Heart right ventricle (tissue), 16 donors: ENCODE data around the gene KCTD14. TPM values are rescaled to one million over a fixed set of nuclear protein-coding genes. Genes with fewer than 3 reads are reported as not detected.

Source experiments
- ATAC-seq, 8 donors: fragments of 200-7000 bp; cut with Tn5 transposase; one replicate each; pipeline ENCODE4 v1.9.1; 2020; ENCODE audit warnings: mild to moderate bottlenecking in 8 of 8, moderate library complexity in 8 of 8, moderate number of reproducible peaks in 1 of 8
- DNase-seq, 2 donors: peaks; one replicate each; pipeline ENCODE4 v3.0.0-alpha.2; 2020
- H3K27ac ChIP-seq, 10 donors: fragments of 200-600 bp; sonication (generic) in 2 of 10; one replicate each; pipeline versions ENCODE4 v1.5.0 to v1.8.0; 2020 to 2022; ENCODE audit warnings: mild to moderate bottlenecking in 3 of 10
- H3K27me3 ChIP-seq, 7 donors: fragments of 200-600 bp; one replicate each; pipeline ENCODE4 v1.8.0; 2021 to 2022; ENCODE audit warnings: mild to moderate bottlenecking in 2 of 7
- H3K36me3 ChIP-seq, 9 donors: fragments of 200-600 bp; sonication (generic) in 1 of 9; one replicate each; pipeline versions ENCODE4 v1.5.0 to v1.8.0; 2020 to 2022; ENCODE audit warnings: mild to moderate bottlenecking in 2 of 9
- H3K4me1 ChIP-seq, 9 donors: fragments of 200-600 bp; sonication (generic) in 1 of 9; one replicate each; pipeline versions ENCODE4 v1.5.0 to v1.8.0; 2020 to 2022; ENCODE audit warnings: mild to moderate bottlenecking in 4 of 9
- H3K4me3 ChIP-seq, 10 donors: fragments of 200-600 bp; sonication (generic) in 2 of 10; one replicate each; pipeline versions ENCODE4 v1.5.0 to v1.8.0; 2020 to 2022; ENCODE audit warnings: mild to moderate bottlenecking in 7 of 10, moderate library complexity in 2 of 10
- H3K9me3 ChIP-seq, 11 donors: fragments of 200-600 bp in 10 of 11; sonication (generic) in 2 of 11; one replicate each; pipeline versions ENCODE4 v1.5.0 to v1.8.0; 2013 to 2022; ENCODE audit warnings: mild to moderate bottlenecking in 2 of 11, control low read depth in 1 of 11, moderate library complexity in 1 of 11
- CTCF ChIP-seq, 9 donors: fragments of 200-600 bp; sonication (generic) in 2 of 9; IDR thresholded peaks; one replicate each; pipeline versions ENCODE4 v1.5.0 to v1.8.0; 2021 to 2022; ENCODE audit warnings: antibody characterized with exemption in 9 of 9, mild to moderate bottlenecking in 5 of 9, moderate library complexity in 1 of 9
- WGBS, 2 donors: extraction: QIAGEN DNeasy Blood & Tissue Kit; methylation state at CpG; one replicate each; pipeline ENCODE4 v1.1.7; 2013; ENCODE audit warnings: inconsistent platforms in 1 of 2; 5-methylcytosine and 5-hydroxymethylcytosine counted together
- intact Hi-C, 10 donors: fragments of 100-400 bp; cut with DNase I; formaldehyde crosslinking; loops; one replicate each; pipeline versions ENCODE4 v1.11.1 to v1.14.2; 2022
- polyA plus RNA-seq, 2 donors: library from polyadenylated mRNA; stranded (reverse); fragments of 200-250 nt; gene quantifications; one replicate each; pipeline ENCODE4 v1.2.3, GENCODE V29; 2013
- total RNA-seq, 10 donors: library from RNA; stranded (reverse); fragmentation: NEBNext Ultra II Directional in 3 of 10; extraction: Animal tissue kit (Norgen Biotek cat#: 25700) in 3 of 10; gene quantifications; one replicate each; pipeline versions ENCODE4 v1.2.1 to v1.2.4, GENCODE V29; 2021 to 2023
- donor health status: Arrhythmogenic right ventricular cardiomyopathy.
- donor health status: ischemic (EF 13 %, LVEDD 7.1; RV severe dilation, severe dysfunction).
- donor health status: healthy with polysubstance abuse.
- donor health status: DM: no; HTN: yes; CAD: no.
- donor health status: DM: no; HTN: no; CAD: no.
- donor health status: ischemic (EF 25% LVEDD 6.9; RV normal size, moderate dysfunction).
- donor health status: ischemic (EF 25% LVEDD 5.7; RV mildly dilated, moderate dysfunction).
- donor health status: healthy.
- donor health status: DM: yes; HTN: yes; CAD: no.
- donor health status: Ischemic cardiomyopathy.
- donor health status: ischemic (EF 35%, LVEDD 5.7; RV mildly dilated, moderate dysfunction).
- donor health status: nonischemic (EF 11% LVEDD 7.7; RV severe dilation, severe dysfunction).
- donor health status: DM: yes; HTN: yes; CAD: no.
- donor health status: PGD.
- donor health status: ischemic (EF 29% LVEDD 5.4; RV normal size, mild dysfunction).
- donor health status: nonischemic (EF 23%, LVEDD 6.1; RV moderate dilation, normal function).

The KCTD14 gene
- total and polyA plus RNA-seq, 12 donors, result 0.15 to 0.53 (median 0.21) TPM; not detected in 1

DNA sequence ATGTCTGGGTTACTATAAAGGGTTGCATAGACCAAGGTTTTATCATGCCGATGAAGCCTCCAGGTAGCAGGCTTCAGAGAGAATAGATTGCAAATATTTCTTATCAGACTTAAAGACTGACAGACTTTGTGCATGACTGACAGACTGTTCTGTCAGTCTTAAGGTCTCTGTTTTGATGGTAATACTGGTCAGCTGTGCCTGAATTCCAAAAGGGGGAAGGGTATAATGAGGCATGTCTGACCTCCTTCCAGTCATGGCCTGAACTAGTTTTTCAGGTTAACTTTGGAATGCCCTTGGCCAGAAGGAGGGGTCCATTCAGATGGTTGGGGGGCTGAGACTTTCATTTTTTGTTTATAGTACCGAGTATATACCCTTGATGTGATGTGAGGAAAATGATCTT is 4.7 kb upstream of the KCTD14 start:
- Histone ChIP-seq H3K27ac (no peak overlapping the region), H3K4me1 (peaks cover 4 to 22% (median 14%) of the 10 kb centered on the region in 9 donors), H3K9me3 (no peaks in the 10 kb centered on the region), H3K27me3 (peaks cover 0 to 11% (median 4%) of the 10 kb centered on the region in 7 donors), H3K4me3 (no peak overlapping the region), H3K36me3 (no peaks in the 10 kb centered on the region)
- ATAC-seq (no peak), DNase-seq (no peak)
- no peak for TF ChIP-seq CTCF (IDR thresholded peaks at IDR 0.05)
- WGBS, 2 donors, result 91 to 97% methylated on average over 2 of the region's 2 CpGs
- intact Hi-C loops, result no loop called here

DNA sequence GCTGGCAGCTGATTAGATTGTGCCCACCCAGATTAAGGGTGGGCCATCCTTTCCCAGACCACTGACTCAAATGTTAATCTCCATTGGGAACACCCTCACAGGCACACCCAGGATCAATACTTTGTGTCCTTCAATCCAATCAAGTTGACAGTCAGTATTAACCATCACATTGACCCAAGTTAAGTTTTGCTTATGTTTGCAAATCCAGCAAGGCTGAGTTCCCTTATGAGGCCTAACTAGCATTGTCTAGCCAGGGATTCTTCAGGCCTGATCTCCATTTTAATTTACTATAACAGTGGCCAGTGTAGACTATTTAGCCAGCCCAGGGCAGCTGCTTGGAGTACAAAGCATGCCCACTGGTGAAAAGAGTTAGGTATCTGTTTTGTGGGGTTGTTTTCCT is 2.3 kb upstream of the KCTD14 start:
- no peak for ATAC-seq
- Histone ChIP-seq H3K36me3 (no peaks in the 10 kb centered on the region), H3K9me3 (no peaks in the 10 kb centered on the region), H3K27me3 (peaks cover 0 to 15% (median 6%) of the 10 kb centered on the region in 7 donors), H3K4me3 (no peak overlapping the region), H3K4me1 (peaks cover 2 to 15% (median 10%) of the 10 kb centered on the region in 9 donors), H3K27ac (no peak overlapping the region)
- intact Hi-C loops, result no loop called here
- no peak for TF ChIP-seq CTCF (IDR thresholded peaks at IDR 0.05)
- DNase-seq, result no peak

DNA sequence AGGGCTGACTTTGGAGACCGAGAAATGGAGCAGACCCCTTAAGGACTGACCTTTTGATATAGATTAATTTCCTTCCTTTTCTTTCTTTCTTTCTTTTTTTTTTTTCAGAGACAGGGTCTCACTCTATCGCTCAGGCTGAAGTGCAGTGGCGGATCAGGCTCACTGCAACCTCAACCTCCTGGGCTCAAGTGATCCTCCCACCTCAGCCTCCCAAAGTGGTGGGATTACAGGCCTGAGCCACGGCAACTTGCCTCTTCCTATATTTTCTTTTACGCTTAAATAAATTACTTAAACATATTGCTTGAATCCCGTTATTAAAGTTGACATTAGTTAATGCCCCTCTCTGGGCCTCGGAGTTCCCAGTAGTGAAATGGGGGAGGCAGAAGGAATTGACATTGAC is 350 bp upstream of the KCTD14 start:
- no peak for ATAC-seq
- H3K9me3 ChIP-seq, result no peaks in the 10 kb centered on the region
- peak overlapping the region in 9 of 10 donors; percentile 37 to 57 (median 48) for H3K4me3 ChIP-seq
- intact Hi-C loops, result no loop called here
- no peak for DNase-seq
- H3K4me1 ChIP-seq, result peaks cover 0 to 12% (median 5%) of the 10 kb centered on the region in 9 donors
- peak overlapping the region in 1 of 10 donors; percentile 10 for H3K27ac ChIP-seq
- H3K36me3 ChIP-seq, result no peaks in the 10 kb centered on the region
- WGBS, 2 donors, result 77 to 81% methylated on average over 7 of the region's 7 CpGs
- no peak for TF ChIP-seq CTCF (IDR thresholded peaks at IDR 0.05)
- H3K27me3 ChIP-seq, result peaks cover 0 to 15% (median 6%) of the 10 kb centered on the region in 7 donors

GRCh38 chr11:78021611-78022010 is 1.5 kb downstream of the KCTD14 start:
- H3K9me3 ChIP-seq, result no peaks in the 10 kb centered on the region
- H3K36me3 ChIP-seq, result no peaks in the 10 kb centered on the region
- DNase-seq (no peak), ATAC-seq (no peak)
- peaks cover 0 to 15% (median 6%) of the 10 kb centered on the region in 7 donors for H3K27me3 ChIP-seq
- no peak overlapping the region for H3K4me3 ChIP-seq
- TF ChIP-seq CTCF (IDR thresholded peaks at IDR 0.05), result no peak
- 90 to 93% methylated on average over 6 of the region's 6 CpGs for WGBS, 2 donors
- intact Hi-C loops, result no loop called here
- H3K27ac ChIP-seq, result no peak overlapping the region
- H3K4me1 ChIP-seq, result peaks cover 0 to 12% (median 5%) of the 10 kb centered on the region in 9 donors
